Activated CD4-positive, alpha-beta T cell treated with anti-CD3 and anti-CD28 coated beads, Interleukin-2, amount 10 ng/mL, durations not matched to agents 7 days and 5 days (primary cell): ENCODE measurements around the gene KRT27. TPM values are rescaled to one million over a fixed set of nuclear protein-coding genes. Genes with fewer than 3 reads are reported as not detected.

Source experiments
- CTCF ChIA-PET: fragments of 350-600 bp; sonication (Branson Sonifier 250); formaldehyde crosslinking; loops from one replicate; lab custom pipeline; 2021; ENCODE audit warnings: antibody characterized with exemption; lab: Charles Lee
- POLR2A ChIA-PET: fragments of 350-600 bp; sonication (Branson Sonifier 250); formaldehyde crosslinking; loops from one replicate; lab custom pipeline; 2021; ENCODE audit warnings: antibody characterized with exemption; lab: Charles Lee
- DNase-seq: peaks from one replicate; pipeline ENCODE4 v3.0.0-alpha.2; 2020
- H3K27ac Mint-ChIP-seq: one replicate; pipeline ENCODE4 v1.8.0; 2021; ENCODE audit warnings: mild to moderate bottlenecking, moderate library complexity, mixed read lengths
- H3K27me3 Mint-ChIP-seq: one replicate; pipeline ENCODE4 v1.8.0; 2021; ENCODE audit warnings: mixed read lengths
- H3K36me3 Mint-ChIP-seq: one replicate; pipeline ENCODE4 v1.8.0; 2021; ENCODE audit warnings: low read depth, mixed read lengths
- H3K4me1 Mint-ChIP-seq: one replicate; pipeline ENCODE4 v1.8.0; 2021; ENCODE audit warnings: mixed read lengths
- H3K4me3 Mint-ChIP-seq: one replicate; pipeline ENCODE4 v1.8.0; 2021; ENCODE audit warnings: mild to moderate bottlenecking, moderate library complexity, mixed read lengths
- H3K9me3 Mint-ChIP-seq: one replicate; pipeline ENCODE4 v1.8.0; 2021; ENCODE audit warnings: mixed read lengths
- total RNA-seq, 2 experiments: library from RNA; stranded (reverse); gene quantifications; one replicate each; pipeline ENCODE4 v1.2.3, GENCODE V29; 2021

KRT27 gene
- total RNA-seq, 2 experiments from 2014 or later, result not detected

GRCh38 chr17:40730970-40731369 lies 51.4 kb downstream of the KRT27 start:
- Mint-ChIP-seq H3K4me1 (no peaks in the 10 kb centered on the region), H3K27me3 (peaks cover 32% of the 10 kb centered on the region), H3K36me3 (no peaks in the 10 kb centered on the region), H3K4me3 (no peak overlapping the region), H3K9me3 (no peaks in the 10 kb centered on the region), H3K27ac (no peak overlapping the region)
- ChIA-PET POLR2A (no interaction called here), CTCF (no interaction called here)
- no peak for DNase-seq

- no peaks in the 10 kb centered on the region for H3K36me3 Mint-ChIP-seq
- H3K27me3 Mint-ChIP-seq, result peaks cover 41% of the 10 kb centered on the region
- POLR2A ChIA-PET, result no interaction called here
- CTCF ChIA-PET, result no interaction called here
- H3K4me3 Mint-ChIP-seq, result no peak overlapping the region
- H3K9me3 Mint-ChIP-seq, result no peaks in the 10 kb centered on the region
- no peak overlapping the region for H3K27ac Mint-ChIP-seq
- no peaks in the 10 kb centered on the region for H3K4me1 Mint-ChIP-seq
- DNase-seq, result no peak
Measured at GRCh38 chr17:40727447-40728231, 54.7 kb downstream of the KRT27 start.

- Mint-ChIP-seq H3K9me3 (no peaks in the 10 kb centered on the region), H3K4me1 (no peaks in the 10 kb centered on the region), H3K27me3 (peaks cover 37% of the 10 kb centered on the region), H3K27ac (no peak overlapping the region), H3K36me3 (no peaks in the 10 kb centered on the region), H3K4me3 (no peak overlapping the region)
- ChIA-PET CTCF (no interaction called here), POLR2A (no interaction called here)
- DNase-seq, result no peak
Measured at GRCh38 chr17:40726919-40727318, 55.4 kb downstream of the KRT27 start.

Other genes starting within 250 kb of the KRT27 start
- gene CCR7, start 217.1 kb downstream of the KRT27 start, total RNA-seq, result 100 to 1,000 TPM; 281 to 323 TPM
- gene SMARCE1, start 134.7 kb downstream of the KRT27 start, total RNA-seq, result 100 to 1,000 TPM; 110 to 117 TPM
- gene KRT222, start 117.4 kb downstream of the KRT27 start, total RNA-seq, result not detected
- not detected for gene KRT24, start 78.8 kb downstream of the KRT27 start, total RNA-seq
- gene KRT25, start 27.2 kb downstream of the KRT27 start, total RNA-seq, result not detected
- not detected for gene KRT26, start 10.3 kb downstream of the KRT27 start, total RNA-seq
- not detected for gene KRT28, start 17.4 kb upstream of the KRT27 start, total RNA-seq
- 10 to 100 TPM; 21.0 to 22.9 TPM for gene KRT10, start 40.1 kb upstream of the KRT27 start, total RNA-seq
- gene KRT12, start 84.7 kb upstream of the KRT27 start, total RNA-seq, result not detected
- gene KRT20, start 102.7 kb upstream of the KRT27 start, total RNA-seq, result not detected
- gene KRT23, start 155.1 kb upstream of the KRT27 start, total RNA-seq, result not detected
- gene KRT39, start 184.4 kb upstream of the KRT27 start, total RNA-seq, result not detected
- not detected for gene KRT40, start 201.8 kb upstream of the KRT27 start, total RNA-seq
- not detected for gene KRTAP3-3, start 211.6 kb upstream of the KRT27 start, total RNA-seq
- not detected for gene KRTAP3-2, start 217.4 kb upstream of the KRT27 start, total RNA-seq
- not detected for gene KRTAP3-1, start 226.6 kb upstream of the KRT27 start, total RNA-seq
- gene KRTAP1-5, start 244.7 kb upstream of the KRT27 start, total RNA-seq, result not detected
- not detected for gene KRTAP1-4, start 247.6 kb upstream of the KRT27 start, total RNA-seq